ENCODE data around the gene OXER1.

DNA sequence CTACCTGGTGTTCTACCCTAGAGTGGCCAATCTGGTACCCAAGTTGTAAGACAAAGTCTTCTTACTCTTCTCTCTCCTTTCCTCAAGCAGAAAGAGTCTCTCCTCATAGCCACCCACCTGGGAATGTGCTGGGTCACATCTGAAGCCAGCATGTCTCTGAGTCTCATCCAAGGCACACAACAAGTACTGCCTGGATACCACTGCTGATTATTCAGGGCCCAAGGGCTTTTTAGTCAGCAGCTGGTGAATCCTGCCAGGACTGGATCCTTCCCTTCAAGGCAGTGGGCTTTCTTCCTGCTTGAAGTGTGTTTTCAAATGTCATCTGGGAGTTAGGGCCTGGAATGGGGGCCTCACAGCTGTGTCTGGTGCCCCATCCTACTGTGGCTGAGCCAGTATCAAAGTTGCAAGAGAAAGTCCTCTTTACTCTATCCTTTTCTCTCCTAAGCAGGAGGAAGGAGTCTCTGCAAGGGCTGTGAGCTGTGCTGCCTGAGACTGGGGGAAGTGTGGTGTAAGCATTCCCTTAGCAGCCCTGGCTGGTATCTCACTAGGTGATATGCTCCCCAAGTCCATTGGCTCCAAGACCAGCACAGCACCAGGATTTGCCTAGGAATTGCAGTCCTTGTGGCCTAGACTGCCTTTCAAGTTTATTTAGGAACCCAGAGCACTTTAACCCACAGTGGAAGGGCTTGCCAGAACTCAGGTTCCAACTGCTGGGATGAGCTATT, 27.2 kb downstream of the OXER1 start:
- TF ChIP-seq, protein P1, sequence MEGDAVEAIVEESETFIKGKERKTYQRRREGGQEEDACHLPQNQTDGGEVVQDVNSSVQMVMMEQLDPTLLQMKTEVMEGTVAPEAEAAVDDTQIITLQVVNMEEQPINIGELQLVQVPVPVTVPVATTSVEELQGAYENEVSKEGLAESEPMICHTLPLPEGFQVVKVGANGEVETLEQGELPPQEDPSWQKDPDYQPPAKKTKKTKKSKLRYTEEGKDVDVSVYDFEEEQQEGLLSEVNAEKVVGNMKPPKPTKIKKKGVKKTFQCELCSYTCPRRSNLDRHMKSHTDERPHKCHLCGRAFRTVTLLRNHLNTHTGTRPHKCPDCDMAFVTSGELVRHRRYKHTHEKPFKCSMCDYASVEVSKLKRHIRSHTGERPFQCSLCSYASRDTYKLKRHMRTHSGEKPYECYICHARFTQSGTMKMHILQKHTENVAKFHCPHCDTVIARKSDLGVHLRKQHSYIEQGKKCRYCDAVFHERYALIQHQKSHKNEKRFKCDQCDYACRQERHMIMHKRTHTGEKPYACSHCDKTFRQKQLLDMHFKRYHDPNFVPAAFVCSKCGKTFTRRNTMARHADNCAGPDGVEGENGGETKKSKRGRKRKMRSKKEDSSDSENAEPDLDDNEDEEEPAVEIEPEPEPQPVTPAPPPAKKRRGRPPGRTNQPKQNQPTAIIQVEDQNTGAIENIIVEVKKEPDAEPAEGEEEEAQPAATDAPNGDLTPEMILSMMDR (IDR thresholded peaks at IDR 0.05): no peak
- no peak for TF ChIP-seq POLR2A (IDR thresholded peaks at IDR 0.05)
